ENCODE data around the gene GNG4.
A peak's percentile ranks its signal among the peaks of the same experiment; 100 is the strongest.

GNG4 gene

GRCh38 chr1:235663628-235664027 lies 14.0 kb upstream of the GNG4 start:
- TF ChIP-seq CTBP1 (IDR thresholded peaks at IDR 0.05; ENCODE audit: borderline replicate concordance) (no peak), SP1 (IDR thresholded peaks at IDR 0.05) (no peak), ELF4 (IDR thresholded peaks at IDR 0.05) (no peak), BHLHE40 (IDR thresholded peaks at IDR 0.05; ENCODE audit: borderline replicate concordance) (no peak)
- TF ChIP-seq, protein P1, sequence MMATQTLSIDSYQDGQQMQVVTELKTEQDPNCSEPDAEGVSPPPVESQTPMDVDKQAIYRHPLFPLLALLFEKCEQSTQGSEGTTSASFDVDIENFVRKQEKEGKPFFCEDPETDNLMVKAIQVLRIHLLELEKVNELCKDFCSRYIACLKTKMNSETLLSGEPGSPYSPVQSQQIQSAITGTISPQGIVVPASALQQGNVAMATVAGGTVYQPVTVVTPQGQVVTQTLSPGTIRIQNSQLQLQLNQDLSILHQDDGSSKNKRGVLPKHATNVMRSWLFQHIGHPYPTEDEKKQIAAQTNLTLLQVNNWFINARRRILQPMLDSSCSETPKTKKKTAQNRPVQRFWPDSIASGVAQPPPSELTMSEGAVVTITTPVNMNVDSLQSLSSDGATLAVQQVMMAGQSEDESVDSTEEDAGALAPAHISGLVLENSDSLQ (IDR thresholded peaks at IDR 0.05): peak; percentile 37; the same call in 1 of the 2 replicates
- ChIA-PET CTCF (no interaction called here), POLR2A (interaction anchor here (1.5 kb wide), 1 partner anchor 60 kb away, joined by 3 read pairs; no protein-coding TSS in a partner anchor)
- no peak for DNase-seq (ENCODE audit: extremely low spot score)

DNA sequence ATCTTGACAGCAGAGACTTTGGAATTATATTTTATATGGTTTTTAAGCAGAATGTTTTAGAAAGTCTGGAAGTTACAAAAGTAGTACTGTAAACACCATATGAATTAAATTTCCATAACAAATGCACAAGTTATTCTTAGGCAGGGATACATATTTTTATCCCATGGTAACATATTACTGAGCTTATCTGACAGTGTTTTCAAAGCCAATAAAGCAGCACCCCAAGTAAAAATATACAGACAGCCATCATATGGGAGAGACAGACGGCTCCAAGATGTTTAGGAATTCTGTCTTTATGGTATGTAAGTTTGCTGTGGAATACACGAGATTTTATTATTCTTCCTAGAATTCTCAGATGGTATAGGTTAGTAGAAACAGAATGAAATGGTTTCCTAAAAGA lies 12.0 kb upstream of the GNG4 start:
- no peak for DNase-seq (ENCODE audit: extremely low spot score)
- no peak for TF ChIP-seq BHLHE40 (IDR thresholded peaks at IDR 0.05; ENCODE audit: borderline replicate concordance)
- no peak for TF ChIP-seq ELF4 (IDR thresholded peaks at IDR 0.05)
- TF ChIP-seq CTBP1 (IDR thresholded peaks at IDR 0.05; ENCODE audit: borderline replicate concordance): no peak
- TF ChIP-seq FOXM1 (IDR thresholded peaks at IDR 0.05; ENCODE audit: borderline replicate concordance): no peak
- no peak for TF ChIP-seq FOXA1 (IDR thresholded peaks at IDR 0.05)
- no peak for TF ChIP-seq NFRKB (IDR thresholded peaks at IDR 0.05)
- no peak for TF ChIP-seq L3MBTL2 (conservative IDR thresholded peaks at IDR 0.05)
- TF ChIP-seq ARNT (IDR thresholded peaks at IDR 0.05): no peak
- POLR2A ChIA-PET: no interaction called here
- CTCF ChIA-PET: interaction anchor here (0.6 kb wide), 1 partner anchor 83 kb away, joined by 6 read pairs; no protein-coding TSS in a partner anchor

- no peak for DNase-seq (ENCODE audit: extremely low spot score)
- CTCF ChIA-PET: interaction anchor here (0.9 kb wide), 1 partner anchor 61 kb away, joined by 6 read pairs; no protein-coding TSS in a partner anchor
- no peak for TF ChIP-seq NFRKB (IDR thresholded peaks at IDR 0.05)
- no peak for TF ChIP-seq FOXA1 (IDR thresholded peaks at IDR 0.05)
- TF ChIP-seq L3MBTL2 (conservative IDR thresholded peaks at IDR 0.05): no peak
- TF ChIP-seq FOXM1 (IDR thresholded peaks at IDR 0.05; ENCODE audit: borderline replicate concordance): no peak
- TF ChIP-seq SP1 (IDR thresholded peaks at IDR 0.05): no peak
- TF ChIP-seq HDGF (IDR thresholded peaks at IDR 0.05; ENCODE audit: borderline replicate concordance): no peak
- TF ChIP-seq LEF1 (IDR thresholded peaks at IDR 0.05; ENCODE audit: borderline replicate concordance): no peak
- POLR2A ChIA-PET: no interaction called here
Measured at GRCh38 chr1:235659186-235659771, 9.7 kb upstream of the GNG4 start.

GRCh38 chr1:235657747-235658526 lies 8.4 kb upstream of the GNG4 start:
- TF ChIP-seq NFRKB (IDR thresholded peaks at IDR 0.05): no peak
- TF ChIP-seq TARDBP (IDR thresholded peaks at IDR 0.05): no peak
- no peak for TF ChIP-seq ELF4 (IDR thresholded peaks at IDR 0.05)
- TF ChIP-seq SUZ12 (IDR thresholded peaks at IDR 0.05): no peak
- TF ChIP-seq ARNT (IDR thresholded peaks at IDR 0.05): no peak
- TF ChIP-seq, protein P1 (IDR thresholded peaks at IDR 0.05): no peak
- DNase-seq (ENCODE audit: extremely low spot score): no peak
- POLR2A ChIA-PET: no interaction called here
- CTCF ChIA-PET: interaction anchor here (0.6 to 0.9 kb wide), 2 partner anchors 37 to 60 kb away, joined by 3 to 6 read pairs; no protein-coding TSS in a partner anchor

GRCh38 chr1:235657269-235657668 lies 7.7 kb upstream of the GNG4 start:
- CTCF ChIA-PET: no interaction called here
- DNase-seq (ENCODE audit: extremely low spot score): no peak
- POLR2A ChIA-PET: no interaction called here
- TF ChIP-seq L3MBTL2 (conservative IDR thresholded peaks at IDR 0.05) (peak; percentile 34), CTBP1 (IDR thresholded peaks at IDR 0.05; ENCODE audit: borderline replicate concordance) (no peak)

DNA sequence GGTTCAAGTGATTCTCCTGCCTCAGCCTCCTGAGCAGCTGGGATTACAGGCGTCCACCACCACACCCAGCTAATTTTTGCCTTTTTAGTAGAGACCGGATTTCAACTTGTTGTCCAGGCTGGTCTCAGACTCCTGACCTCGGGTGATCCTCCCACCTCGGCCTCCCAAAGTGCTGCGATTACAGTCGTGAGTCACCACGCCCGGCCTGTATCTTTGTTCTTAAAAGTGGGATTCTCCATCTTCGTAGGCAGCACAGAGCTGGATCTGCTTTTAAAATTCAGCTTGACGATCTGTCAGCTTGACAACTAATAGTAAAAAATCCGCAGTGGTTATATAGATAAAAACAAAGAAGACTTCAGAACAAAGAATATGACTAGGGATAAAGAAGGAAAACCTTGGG lies 2.8 kb upstream of the GNG4 start:
- ChIA-PET POLR2A (no interaction called here), CTCF (no interaction called here)
- TF ChIP-seq SUZ12 (IDR thresholded peaks at IDR 0.05): no peak
- TF ChIP-seq TARDBP (IDR thresholded peaks at IDR 0.05): no peak
- no peak for TF ChIP-seq HDGF (IDR thresholded peaks at IDR 0.05; ENCODE audit: borderline replicate concordance)
- TF ChIP-seq ZNF384 (IDR thresholded peaks at IDR 0.05): no peak
- TF ChIP-seq ARNT (IDR thresholded peaks at IDR 0.05): no peak
- no peak for TF ChIP-seq FOXA1 (IDR thresholded peaks at IDR 0.05)
- TF ChIP-seq, protein P1 (IDR thresholded peaks at IDR 0.05): no peak
- no peak for TF ChIP-seq LEF1 (IDR thresholded peaks at IDR 0.05; ENCODE audit: borderline replicate concordance)
- no peak for TF ChIP-seq FOXM1 (IDR thresholded peaks at IDR 0.05; ENCODE audit: borderline replicate concordance)
- DNase-seq (ENCODE audit: extremely low spot score): no peak

GRCh38 chr1:235651170-235651806 lies 1.7 kb upstream of the GNG4 start:
- POLR2A ChIA-PET: no interaction called here
- TF ChIP-seq ELF4 (IDR thresholded peaks at IDR 0.05) (no peak), FOXA1 (IDR thresholded peaks at IDR 0.05) (no peak), LEF1 (IDR thresholded peaks at IDR 0.05; ENCODE audit: borderline replicate concordance) (no peak), SP1 (IDR thresholded peaks at IDR 0.05) (no peak)
- TF ChIP-seq, protein P1 (IDR thresholded peaks at IDR 0.05): no peak
- CTCF ChIA-PET: no interaction called here
- no peak for DNase-seq (ENCODE audit: extremely low spot score)
